K562 (cell line): Measurements from ENCODE around the gene ZNF616. TPM values are rescaled to one million over a fixed set of nuclear protein-coding genes. Genes with fewer than 3 reads are reported as not detected.

Experiments
- ATAC-seq: fragments of 200-7000 bp; cut with Tn5 transposase; 3 replicates; pipeline ENCODE4 v1.9.1; 2020; ENCODE audit warnings: moderate library complexity
- BruUV-seq: library from RNA; stranded (reverse); fragments of 400-500 nt; replicated peaks from 2 replicates; lab custom pipeline; 2021; lab: Mats Ljungman, UMichigan
- CTCF ChIA-PET: fragments of 300-600 bp; formaldehyde crosslinking; extraction: SDS; loops from one replicate; lab custom pipeline; 2021; ENCODE audit warnings: low intra/inter-chr PET ratio; lab: Yijun Ruan, JAX
- POLR2A ChIA-PET: fragments of 300-600, 350-650 bp; sonication (Branson Sonifier 250); formaldehyde crosslinking; extraction: SDS; loops from one replicate; lab custom pipeline; 2021; ENCODE audit warnings: antibody characterized with exemption, inconsistent platforms; lab: Yijun Ruan, JAX
- DNase-seq, 4 experiments: peaks; one replicate each; pipeline versions ENCODE4 v3.0.0 to v3.0.0-alpha.2; 2011 to 2018; ENCODE audit warnings: low spot score in 3 of 4, mixed read lengths in 3 of 4; ENCODE audit errors: extremely low read depth in 1 of 4
- FAIRE-seq: peaks from 2 replicates; lab custom pipeline; 2011; peaks lifted over from hg19 to GRCh38; lab: Jason Lieb, UNC
- H2AFZ ChIP-seq: 2 replicates; pipeline ENCODE4 v1.6.0; 2011; ENCODE audit warnings: low read depth, low read length, control low read depth, inconsistent platforms
- H3K27ac ChIP-seq: fragments of 200-600 bp; 3 replicates; pipeline ENCODE4 v1.8.0; 2011; ENCODE audit warnings: low read depth, mild to moderate bottlenecking, control low read depth, inconsistent platforms, low read length, moderate library complexity, mixed read lengths; ENCODE audit errors: extremely low read depth
- H3K27me3 ChIP-seq, 2 experiments: fragments of 300-600 bp in 1 of 2; 2 replicates in 1 of 2; 3 replicates in 1 of 2; pipeline versions ENCODE4 v1.6.0 to v1.8.0; 2011; ENCODE audit warnings: inconsistent platforms in 2 of 2, low read length in 2 of 2, mild to moderate bottlenecking in 1 of 2, mixed read lengths in 1 of 2, moderate library complexity in 1 of 2; ENCODE audit not compliant: control insufficient read depth in 2 of 2, insufficient read depth in 2 of 2
- H3K36me3 ChIP-seq: fragments of 300-600 bp; 3 replicates; pipeline ENCODE4 v1.8.0; 2011; ENCODE audit warnings: mild to moderate bottlenecking, low read length, inconsistent platforms; ENCODE audit not compliant: control insufficient read depth, insufficient read depth
- H3K4me1 ChIP-seq, 2 experiments: fragments of 200-600 bp in 1 of 2; replicated peaks in 1 of 2; 2 replicates in 1 of 2; 3 replicates in 1 of 2; pipeline versions ENCODE4 v1.5.1 to v1.8.0; 2011; ENCODE audit warnings: inconsistent platforms in 2 of 2, low read length in 2 of 2, mild to moderate bottlenecking in 1 of 2, mixed read lengths in 1 of 2, moderate library complexity in 1 of 2; ENCODE audit not compliant: control insufficient read depth in 2 of 2, insufficient read depth in 2 of 2
- H3K4me2 ChIP-seq: 2 replicates; pipeline ENCODE4 v1.6.1; 2011; ENCODE audit warnings: low read length, control low read depth, inconsistent platforms, mixed read lengths; ENCODE audit not compliant: insufficient read depth
- H3K4me3 ChIP-seq: fragments of 200-600 bp; sonication (generic), shearing (Covaris generic); 2 replicates; pipeline ENCODE4 v1.5.1; 2016; ENCODE audit warnings: control low read depth, inconsistent platforms
- H3K79me2 ChIP-seq: fragments of 200-600 bp; 3 replicates; pipeline ENCODE4 v1.8.0; 2011; ENCODE audit warnings: low read length, inconsistent platforms; ENCODE audit not compliant: control insufficient read depth, insufficient read depth
- H3K9ac ChIP-seq, 2 experiments: 2 replicates each; pipeline versions ENCODE4 v1.6.0 to v1.6.1; 2011; ENCODE audit warnings: low read depth in 2 of 2, low read length in 2 of 2, control low read depth in 1 of 2, inconsistent platforms in 1 of 2, mild to moderate bottlenecking in 1 of 2, mixed read lengths in 1 of 2; ENCODE audit not compliant: insufficient read depth in 1 of 2
- H3K9me1 ChIP-seq: one replicate; pipeline ENCODE4 v1.6.0; 2011; ENCODE audit warnings: inconsistent platforms, mild to moderate bottlenecking, low read length, moderate library complexity; ENCODE audit not compliant: control insufficient read depth, insufficient read depth
- H3K9me3 ChIP-seq: replicated peaks from 2 replicates; pipeline ENCODE4 v1.5.1; 2011; ENCODE audit warnings: low read depth, low read length, inconsistent platforms; ENCODE audit not compliant: control insufficient read depth, insufficient read depth
- H4K20me1 ChIP-seq: replicated peaks from 2 replicates; pipeline ENCODE4 v1.6.1; 2011; ENCODE audit warnings: low read length, inconsistent platforms, mixed read lengths; ENCODE audit not compliant: control insufficient read depth, insufficient read depth
- CBFA2T3 ChIP-seq: fragments of 450-650 bp; IDR thresholded peaks from 2 replicates; pipeline ENCODE4 v1.6.1; 2017
- MBD2 ChIP-seq: sonication (generic); IDR thresholded peaks from 2 replicates; pipeline ENCODE4 v1.6.1; 2016; ENCODE audit warnings: low read depth, borderline replicate concordance
- PRDM10 ChIP-seq: fragments of 450-650 bp; IDR thresholded peaks from 2 replicates; pipeline ENCODE4 v1.6.1; 2018; ENCODE audit not compliant: partially characterized antibody
- ZNF140 ChIP-seq: fragments of 250-450 bp; sonication (Bioruptor Pico); IDR thresholded peaks from 2 replicates; pipeline ENCODE4 v1.8.0; 2021; ENCODE audit warnings: moderate library complexity, mild to moderate bottlenecking, inconsistent platforms
- ZNF75A ChIP-seq: fragments of 450-650 bp; formaldehyde crosslinking; IDR thresholded peaks from 2 replicates; pipeline ENCODE4 v1.4.0; 2020; ENCODE audit warnings: mild to moderate bottlenecking
- WGBS: fragments of 100-300 bp; shearing (Covaris generic); methylation state at CpG from one replicate; pipeline ENCODE4 v1.1.6; 2016; ENCODE audit warnings: low coverage, mixed read lengths; ENCODE audit not compliant: insufficient coverage; ENCODE audit errors: missing lambda C conversion rate; 5-methylcytosine and 5-hydroxymethylcytosine counted together
- in situ Hi-C: fragments of 300-500 bp; cut with MboI; formaldehyde crosslinking; loops from 4 replicates; pipeline ENCODE4 v1.15.0; 2018; ENCODE audit warnings: inconsistent platforms, mixed read lengths
- intact Hi-C: fragments of 100-400 bp; cut with micrococcal nuclease; formaldehyde crosslinking; loops from 2 replicates; pipeline ENCODE4 v1.14.2; 2022
- polyA plus RNA-seq, 8 experiments: library from polyadenylated mRNA; depleted of rRNA in 4 of 8; stranded (reverse) in 5 of 8; unstranded in 3 of 8; fragments of >200 nt; fragmentation: Nextera tagmentation in 2 of 8; fragmentation: Illumina TruSeq in 1 of 8; extraction: Ambion mirVana in 2 of 8; extraction: Trizol in 1 of 8; gene quantifications; 2 replicates each; pipeline versions ENCODE4 v1.2.1 to v1.2.3, GENCODE V29; 2011 to 2014; ENCODE audit warnings: inconsistent platforms in 1 of 8, missing spikeins in 1 of 8
- total RNA-seq, 7 experiments: library from RNA; depleted of rRNA in 6 of 7; stranded (reverse); fragments of >200 nt in 6 of 7; fragmentation: Illumina TruSeq in 2 of 7; extraction: Trizol in 2 of 7; gene quantifications; 2 replicates each; pipeline versions ENCODE4 v1.2.1 to v1.2.3, GENCODE V29; 2011 to 2021; ENCODE audit warnings: low replicate concordance in 1 of 7
- TF ChIP-seq, protein P1 (sequence below): sonication (generic); formaldehyde crosslinking; IDR thresholded peaks from 2 replicates; pipeline ENCODE4 v1.9.0; 2022; ENCODE audit warnings: mild to moderate bottlenecking, missing genetic modification reagents

Gene ZNF616
- total and polyA plus RNA-seq, 9 of the 15 experiments (the other 6 are each of a cell fraction or from before 2014, with no cell fraction given): 3.4 to 13.0 (median 6.7) TPM

DNA sequence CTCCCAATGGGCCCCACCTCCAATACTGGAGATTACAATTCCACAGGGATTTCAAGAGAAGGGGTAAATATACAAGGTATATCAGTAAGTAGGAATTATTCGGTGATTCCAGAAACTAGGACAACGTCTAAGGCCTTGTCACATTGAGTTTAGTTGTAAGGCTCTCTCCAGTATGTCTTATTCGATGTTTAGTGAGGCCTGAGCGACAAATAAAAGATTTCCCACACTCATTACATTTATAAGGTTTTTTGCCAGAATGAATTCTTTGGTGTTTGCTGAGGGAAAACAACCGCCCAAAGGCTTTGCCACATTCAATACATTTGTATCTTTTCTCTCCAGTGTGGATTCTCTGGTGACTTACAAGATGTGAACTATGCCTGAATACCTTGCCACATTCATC lies 25.0 kb downstream of the ZNF616 start:
- Histone ChIP-seq H3K4me1 (no peaks in the 10 kb centered on the region), H3K27ac (no peak overlapping the region), H3K4me3 (no peak overlapping the region), H4K20me1 (no peaks in the 10 kb centered on the region), H3K79me2 (no peaks in the 10 kb centered on the region), H3K9ac (no peak overlapping the region), H2AFZ (no peak overlapping the region), H3K27me3 (no peaks in the 10 kb centered on the region), H3K9me3 (peaks cover 64% of the 10 kb centered on the region), H3K4me2 (no peak overlapping the region), H3K36me3 (peaks cover 32% of the 10 kb centered on the region), H3K9me1 (no peaks in the 10 kb centered on the region)
- TSS peak; percentile 28 for BruUV-seq
- no peak for DNase-seq
- no peak for TF ChIP-seq ZNF140 (CRISPR knock-in tag)
- TF ChIP-seq MBD2: no peak
- TF ChIP-seq ZNF75A (CRISPR knock-in tag): peak; percentile 90
- TF ChIP-seq CBFA2T3: no peak
- in situ Hi-C loops: no loop called here
- POLR2A ChIA-PET: no interaction called here
- FAIRE-seq: no peak
- CTCF ChIA-PET: no interaction called here
- intact Hi-C loops: no loop called here
- whole genome bisulfite sequencing: 69% methylated on average over 5 of the region's 5 CpGs
- ATAC-seq: no peak

DNA sequence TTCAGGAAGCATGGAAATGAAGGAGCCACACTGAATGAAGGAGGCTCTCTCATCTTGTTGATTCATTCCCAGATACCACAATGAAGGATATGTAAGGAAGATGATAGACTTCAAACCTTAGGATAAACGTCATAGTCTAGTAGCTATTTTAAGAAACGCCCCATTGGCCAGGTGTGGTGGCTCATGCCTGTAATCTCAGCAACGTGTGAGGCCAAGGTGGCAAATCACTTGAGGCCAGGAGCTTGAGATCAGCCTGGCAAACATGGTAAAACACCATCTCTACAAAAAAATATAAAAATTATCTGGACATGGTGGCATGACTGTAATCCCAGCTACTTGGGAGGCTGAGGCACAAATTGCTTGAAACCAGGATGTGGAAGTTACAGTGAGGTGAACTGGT lies 27.1 kb downstream of the ZNF616 start:
- no peak overlapping the region for H3K4me2 ChIP-seq
- no peak for DNase-seq
- H3K27me3 ChIP-seq: no peaks in the 10 kb centered on the region
- no peaks in the 10 kb centered on the region for H3K79me2 ChIP-seq
- no peaks in the 10 kb centered on the region for H3K9me1 ChIP-seq
- no peak overlapping the region for H2AFZ ChIP-seq
- no TSS peak for BruUV-seq
- intact Hi-C loops (no loop called here), in situ Hi-C loops (no loop called here)
- H3K36me3 ChIP-seq: peaks cover 16% of the 10 kb centered on the region
- no peak overlapping the region for H3K27ac ChIP-seq
- no peak for ATAC-seq
- 2% methylated on average over 3 of the region's 3 CpGs for WGBS
- no peaks in the 10 kb centered on the region for H4K20me1 ChIP-seq
- no peak overlapping the region for H3K9ac ChIP-seq
- no peaks in the 10 kb centered on the region for H3K4me1 ChIP-seq
- H3K9me3 ChIP-seq: peaks cover 47% of the 10 kb centered on the region
- CTCF ChIA-PET: no interaction called here
- FAIRE-seq: no peak
- H3K4me3 ChIP-seq: no peak overlapping the region
- POLR2A ChIA-PET: no interaction called here
- TF ChIP-seq, protein P1, sequence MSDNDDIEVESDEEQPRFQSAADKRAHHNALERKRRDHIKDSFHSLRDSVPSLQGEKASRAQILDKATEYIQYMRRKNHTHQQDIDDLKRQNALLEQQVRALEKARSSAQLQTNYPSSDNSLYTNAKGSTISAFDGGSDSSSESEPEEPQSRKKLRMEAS (CRISPR knock-in tag): no peak
- TF ChIP-seq PRDM10: no peak
